EH (cell line): ENCODE results near the gene THRA.
A peak's percentile ranks its signal among the peaks of the same experiment; 100 is the strongest.
"Not testable (repeated sequence)": the region's sequence is repeated elsewhere in the genome, so short reads cannot be mapped to it uniquely, and the experiment has no call there.

Source experiments
- DNase-seq: peaks from one replicate; pipeline ENCODE4 v3.0.0-alpha.2; 2015; ENCODE audit warnings: low read depth

THRA gene

DNA sequence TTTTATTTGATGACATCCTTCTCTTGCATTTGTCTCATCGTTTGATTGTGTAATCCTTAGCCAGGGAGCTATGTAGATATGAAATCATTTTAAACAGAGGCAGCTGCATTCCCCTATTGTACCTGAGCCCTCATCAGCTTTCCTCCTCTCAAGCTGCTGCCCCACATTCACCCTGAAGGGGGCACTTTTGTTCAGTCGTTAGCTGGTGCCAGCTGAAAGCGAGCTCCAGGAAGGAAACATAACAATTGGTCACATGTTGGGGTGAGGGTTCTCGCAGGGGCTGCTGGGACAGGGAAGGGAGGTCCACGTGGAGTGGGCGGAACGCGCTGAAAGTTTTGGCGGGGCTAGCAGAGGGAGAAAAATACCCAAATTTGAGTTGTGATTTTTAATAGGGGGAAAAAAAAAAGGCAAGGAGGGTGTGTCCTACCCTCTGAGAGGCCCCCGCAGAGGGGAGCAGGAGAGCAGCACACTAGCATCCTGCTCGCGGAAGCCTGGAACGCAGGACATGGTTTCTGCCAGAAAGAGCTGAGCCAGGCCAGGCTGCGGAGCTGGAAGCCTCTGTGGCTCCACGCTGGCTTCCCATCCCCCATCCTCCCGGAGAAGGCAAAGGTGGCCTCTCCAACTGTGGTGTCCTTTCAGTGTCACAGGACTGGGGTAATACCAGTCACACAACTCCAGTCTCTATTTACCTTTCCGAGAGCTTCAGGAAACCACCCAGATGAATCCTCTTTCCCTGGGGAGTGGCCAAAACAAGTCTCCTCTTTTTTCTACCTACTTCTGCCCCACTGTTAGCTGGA, 50.5 kb downstream of the THRA start:
- peak; percentile 95 for DNase-seq

DNA sequence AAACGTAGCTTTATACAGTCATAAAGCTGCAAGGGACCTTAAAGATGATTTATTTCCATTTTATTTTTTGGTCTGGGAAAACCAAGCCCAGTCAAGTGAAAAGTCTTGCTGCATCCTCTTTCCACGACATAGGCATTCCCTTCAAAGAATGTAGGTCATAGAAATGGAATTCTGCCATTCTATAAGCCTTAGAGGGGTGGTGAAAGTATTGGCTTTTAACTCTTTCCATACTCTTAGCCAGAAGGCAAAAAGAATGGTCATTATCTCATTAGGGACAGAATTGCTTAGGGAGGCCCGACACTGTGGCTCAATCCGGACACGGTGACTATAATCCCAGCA, 51.1 kb downstream of the THRA start:
- peak; percentile 76 for DNase-seq

DNA sequence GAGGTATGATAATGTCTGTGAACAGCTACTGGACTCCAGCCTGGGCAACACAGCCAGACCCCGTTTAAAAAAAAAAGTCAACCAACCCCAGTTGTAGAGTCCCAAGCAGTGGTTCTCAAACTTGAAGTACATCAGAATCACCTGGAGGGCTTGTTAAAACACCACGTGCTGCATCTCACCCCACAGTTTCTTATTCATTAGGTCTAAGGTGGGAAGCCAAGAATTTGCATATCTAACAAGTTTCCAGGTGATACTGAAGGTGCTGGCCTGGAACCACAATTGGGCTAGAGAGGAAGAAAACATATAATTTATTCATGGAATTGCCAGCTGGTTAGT, 52.3 kb downstream of the THRA start:
- DNase-seq, result no peak

DNA sequence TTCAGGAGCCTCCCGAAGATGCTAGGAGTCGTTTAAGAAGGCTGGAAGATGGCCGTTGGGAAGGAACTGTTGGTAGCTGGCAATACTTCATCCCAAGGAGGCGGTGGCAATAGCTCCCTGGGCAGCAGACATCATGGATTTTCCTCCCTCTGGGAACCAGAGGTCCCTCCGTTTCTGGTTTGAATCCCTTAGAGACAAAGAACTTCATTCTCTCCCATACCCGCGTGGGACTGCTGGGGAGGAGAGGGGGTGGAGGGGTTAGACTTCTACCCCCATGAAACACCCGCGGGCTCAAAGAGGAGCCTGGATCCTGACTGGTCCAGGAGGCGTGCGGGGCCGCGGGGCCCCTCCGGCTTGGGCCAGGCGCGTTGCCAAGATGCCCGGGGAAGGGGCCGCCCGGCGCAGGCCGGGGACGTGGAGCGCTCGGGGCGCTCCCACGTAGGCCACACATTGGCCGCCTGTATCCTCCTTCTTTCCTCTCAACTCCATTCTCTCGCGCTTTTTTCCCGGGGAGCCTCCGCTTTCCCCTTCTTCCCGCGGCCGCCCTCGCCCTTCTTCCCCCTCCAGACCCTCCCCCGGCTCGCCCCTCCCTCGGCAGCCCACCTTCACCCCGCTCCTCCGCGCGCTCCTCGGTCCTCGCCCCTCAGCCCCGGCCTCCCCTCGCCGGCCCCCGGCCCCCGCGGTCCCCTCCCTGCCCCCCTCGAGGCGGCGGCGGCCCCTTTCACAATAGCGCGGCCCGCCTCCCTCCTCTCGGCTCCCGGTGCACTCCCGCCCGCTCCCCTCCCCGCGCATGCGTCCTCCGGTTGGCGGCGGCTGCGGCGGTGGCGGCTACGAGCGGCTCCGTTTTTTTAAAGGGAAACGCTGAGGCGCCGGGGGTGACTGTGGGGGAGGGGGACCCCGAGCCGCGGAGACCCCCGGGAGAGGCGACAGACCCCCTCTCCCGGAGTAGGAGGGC, 58.7 kb downstream of the THRA start, which contains the start of gene MSL1:
Gene MSL1, plus strand, starts transcription at position 791 of the 955 bp plus-strand sequence. CDS start 642 bp downstream, outside the sequence.
- peak; percentile 84 for DNase-seq

DNA sequence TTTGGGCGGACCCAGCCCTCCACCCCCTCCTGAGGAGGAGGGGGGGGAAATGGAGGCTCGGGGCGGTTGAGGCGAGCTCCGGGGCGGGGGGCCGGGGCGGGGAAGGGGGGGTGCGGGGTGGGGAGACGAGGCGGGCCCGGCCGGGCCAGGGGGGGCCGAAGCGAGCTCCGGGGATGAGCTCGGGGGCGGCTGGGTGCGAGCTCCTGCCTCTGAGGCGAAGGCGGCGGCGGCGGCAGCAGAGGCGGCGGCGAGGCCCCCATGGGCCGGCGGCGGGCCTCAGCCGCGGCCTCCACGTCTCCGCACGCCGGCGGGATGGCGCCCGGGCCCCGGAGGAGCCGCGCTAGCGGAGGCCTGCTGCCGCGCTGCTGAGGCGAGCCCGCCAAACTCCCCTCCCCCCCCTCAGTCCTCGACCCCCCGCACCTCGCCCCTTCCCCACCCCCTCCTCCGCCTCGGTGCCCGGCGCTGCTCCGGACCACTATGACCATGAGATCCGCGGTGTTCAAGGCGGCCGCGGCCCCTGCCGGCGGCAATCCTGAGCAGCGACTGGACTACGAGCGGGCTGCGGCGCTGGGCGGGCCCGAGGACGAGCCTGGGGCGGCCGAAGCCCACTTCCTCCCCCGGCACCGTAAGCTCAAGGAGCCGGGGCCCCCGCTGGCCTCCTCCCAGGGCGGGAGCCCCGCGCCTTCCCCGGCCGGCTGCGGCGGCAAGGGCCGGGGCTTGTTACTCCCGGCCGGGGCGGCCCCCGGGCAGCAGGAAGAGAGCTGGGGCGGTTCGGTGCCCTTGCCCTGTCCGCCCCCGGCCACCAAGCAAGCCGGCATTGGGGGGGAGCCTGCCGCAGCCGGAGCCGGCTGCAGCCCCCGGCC, 59.6 kb downstream of the THRA start:
- peak; percentile 61 for DNase-seq

- peak; percentile 60 for DNase-seq
Observed at GRCh38 chr17:40122999-40123810, 60.4 kb downstream of the THRA start.

GRCh38 chr17:40123811-40124114, 61.0 kb downstream of the THRA start:
- no peak for DNase-seq

DNA sequence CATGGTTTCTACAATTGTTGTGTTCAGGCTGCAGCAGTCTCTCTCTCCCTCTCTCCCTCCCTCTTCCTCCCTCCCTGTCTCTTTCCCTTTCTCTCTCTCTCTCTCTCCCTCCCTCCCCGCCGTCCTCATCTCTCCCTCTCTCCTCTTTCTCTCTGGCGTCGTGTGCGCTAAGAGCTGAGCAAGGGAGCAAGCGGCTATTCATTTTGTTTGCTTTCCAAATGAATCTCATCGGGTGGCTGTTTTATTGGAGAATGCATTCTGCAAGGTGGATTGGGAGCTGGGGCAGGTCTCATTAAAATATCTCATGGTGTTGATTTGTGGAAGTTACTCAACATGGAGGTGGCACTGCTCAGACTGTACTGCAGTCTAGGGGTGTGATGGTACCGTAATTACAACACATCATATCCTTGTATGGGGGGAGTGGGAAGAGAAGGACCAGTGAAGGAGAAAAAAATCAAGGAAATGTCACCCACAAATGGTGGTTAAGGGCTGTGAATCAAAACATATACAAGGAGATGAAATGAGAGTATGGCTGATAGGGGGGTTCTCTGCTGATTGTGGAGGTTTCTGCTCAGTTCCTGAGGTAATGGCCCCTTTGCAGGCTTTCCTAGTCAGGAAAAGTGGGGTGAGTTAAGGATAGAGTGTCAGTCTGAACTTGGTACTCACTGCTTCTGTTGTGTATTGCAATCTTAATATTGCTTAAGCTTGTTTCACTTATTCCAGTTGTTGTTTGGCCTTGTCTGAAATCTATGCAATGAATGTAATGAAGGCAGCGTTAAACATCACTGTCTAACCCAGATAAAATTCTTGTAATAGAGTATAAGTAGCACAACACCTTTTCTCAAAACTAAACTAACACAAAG, 61.7 kb downstream of the THRA start:
- peak; percentile 46 for DNase-seq

- DNase-seq, result no peak
Observed at GRCh38 chr17:40129498-40129897, 66.7 kb downstream of the THRA start.

GRCh38 chr17:40130352-40131042, 67.7 kb downstream of the THRA start:
- no peak for DNase-seq

DNA sequence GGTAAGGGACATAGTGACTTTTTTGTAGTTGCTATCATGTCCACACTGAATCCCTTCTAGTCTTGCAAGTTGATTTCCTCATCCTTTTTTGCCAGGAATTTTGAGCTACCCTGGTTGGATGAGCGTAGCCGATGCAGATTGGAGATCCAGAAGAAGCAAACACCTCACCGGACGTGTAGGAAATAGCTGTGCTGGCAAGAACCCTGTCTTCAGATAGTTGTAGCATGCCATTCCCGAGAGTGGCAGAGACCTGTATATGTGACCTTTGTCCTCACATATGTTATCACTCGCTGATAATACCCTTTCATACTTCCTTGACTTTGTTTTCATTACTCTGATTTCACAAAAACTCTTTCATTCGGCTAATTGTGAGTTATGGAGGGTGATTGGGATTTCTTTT, 71.4 kb downstream of the THRA start:
- no peak for DNase-seq

DNA sequence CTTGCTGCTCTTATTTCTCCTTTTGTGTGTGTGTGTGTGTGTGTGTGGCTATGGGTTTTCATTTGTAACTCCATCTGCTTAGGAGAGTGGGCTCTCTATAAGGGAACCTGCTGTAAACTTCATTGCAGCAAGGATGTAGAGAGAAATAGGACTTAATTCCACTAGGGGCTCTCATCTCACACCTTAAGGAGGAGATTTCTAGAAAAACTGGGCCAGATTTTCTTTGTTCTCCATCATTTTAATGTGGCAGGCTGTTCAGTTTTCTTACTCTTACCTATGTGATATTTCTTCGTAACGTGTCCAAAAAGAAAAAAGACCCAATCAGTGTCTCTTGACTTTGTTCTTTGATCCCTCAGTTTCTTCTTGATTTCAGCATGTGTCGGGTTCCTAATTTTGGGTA, 73.1 kb downstream of the THRA start:
- DNase-seq, result no peak

GRCh38 chr17:40139566-40140058, 76.8 kb downstream of the THRA start:
- no peak for DNase-seq

GRCh38 chr17:40143166-40143565, 80.4 kb downstream of the THRA start:
- not testable (repeated sequence) for DNase-seq
